IMR-90 (cell line): ENCODE results near the gene ATG5. TPM values are rescaled to one million over a fixed set of nuclear protein-coding genes. Genes with fewer than 3 reads are reported as not detected.

ENCODE experiments used
- ATAC-seq: fragments of 200-7000 bp; cut with Tn5 transposase; 2 replicates; pipeline ENCODE4 v1.9.1; 2020; ENCODE audit warnings: low read depth, mild to moderate bottlenecking, moderate library complexity
- BruUV-seq: library from RNA; stranded (reverse); fragments of 400-500 nt; replicated peaks from 2 replicates; lab custom pipeline; 2021; lab: Mats Ljungman, UMichigan
- CTCF ChIA-PET: fragments of 300-600 bp; formaldehyde crosslinking; extraction: SDS; loops from one replicate; lab custom pipeline; 2021; ENCODE audit warnings: antibody characterized with exemption; lab: Yijun Ruan, JAX
- POLR2A ChIA-PET: fragments of 300-600 bp; sonication (Branson Sonifier 250); formaldehyde crosslinking; loops from one replicate; lab custom pipeline; 2022; ENCODE audit warnings: antibody characterized with exemption; ENCODE audit not compliant: unreplicated experiment; lab: Charles Lee
- DNase-seq: peaks from one replicate; pipeline ENCODE4 v3.0.0; 2013
- H2AFZ ChIP-seq: replicated peaks from 2 replicates; pipeline ENCODE3; 2013; ENCODE audit warnings: low read length, mild to moderate bottlenecking; ENCODE audit not compliant: poor library complexity
- H2AK5ac ChIP-seq: 2 replicates; pipeline ENCODE4 v1.6.1; 2013; ENCODE audit warnings: low read depth, low read length, inconsistent platforms
- H2AK9ac ChIP-seq: replicated peaks from 2 replicates; pipeline ENCODE3; 2013; ENCODE audit warnings: mild to moderate bottlenecking, low read depth, low read length, moderate library complexity; ENCODE audit not compliant: poor library complexity
- H2BK120ac ChIP-seq: 2 replicates; pipeline ENCODE4 v1.6.1; 2013; ENCODE audit warnings: low read depth, low read length, inconsistent platforms
- H2BK15ac ChIP-seq: 3 replicates; pipeline ENCODE4 v1.6.1; 2013; ENCODE audit warnings: low read depth, low read length, inconsistent platforms
- H2BK20ac ChIP-seq: 2 replicates; pipeline ENCODE4 v1.6.1; 2013; ENCODE audit warnings: low read depth, mild to moderate bottlenecking, inconsistent platforms, low read length, moderate library complexity
- H2BK5ac ChIP-seq: 2 replicates; pipeline ENCODE4 v1.6.1; 2013; ENCODE audit warnings: mild to moderate bottlenecking, low read depth, low read length, inconsistent platforms; ENCODE audit not compliant: poor library complexity, severe bottlenecking
- H3K14ac ChIP-seq: replicated peaks from 2 replicates; pipeline ENCODE4 v1.6.1; 2013; ENCODE audit warnings: low read depth, low read length, inconsistent platforms
- H3K18ac ChIP-seq: 2 replicates; pipeline ENCODE4 v1.6.1; 2013; ENCODE audit warnings: low read depth, low read length, control low read depth
- H3K23ac ChIP-seq: 2 replicates; pipeline ENCODE4 v1.6.1; 2013; ENCODE audit warnings: low read depth, low read length, inconsistent platforms
- H3K27ac ChIP-seq: 2 replicates; pipeline ENCODE4 v1.5.1; 2013; ENCODE audit warnings: mild to moderate bottlenecking, control low read depth, low read length; ENCODE audit not compliant: insufficient read depth
- H3K27me3 ChIP-seq: 2 replicates; pipeline ENCODE4 v1.6.1; 2013; ENCODE audit warnings: low read length; ENCODE audit not compliant: control insufficient read depth, insufficient read depth
- H3K36me3 ChIP-seq: 2 replicates; pipeline ENCODE4 v1.6.1; 2013; ENCODE audit warnings: low read length, mixed read lengths; ENCODE audit not compliant: control insufficient read depth, insufficient read depth
- H3K4ac ChIP-seq: 2 replicates; pipeline ENCODE4 v1.6.1; 2013; ENCODE audit warnings: low read depth, low read length, inconsistent platforms
- H3K4me1 ChIP-seq: 2 replicates; pipeline ENCODE4 v1.6.1; 2013; ENCODE audit warnings: low read length, mixed read lengths; ENCODE audit not compliant: control insufficient read depth, insufficient read depth
- H3K4me2 ChIP-seq: 2 replicates; pipeline ENCODE4 v1.6.1; 2013; ENCODE audit warnings: low read depth, mild to moderate bottlenecking, control low read depth, low read length, moderate library complexity
- H3K4me3 ChIP-seq: 2 replicates; pipeline ENCODE4 v1.5.1; 2013; ENCODE audit warnings: low read depth, mild to moderate bottlenecking, control low read depth, low read length, moderate library complexity; ENCODE audit not compliant: insufficient read depth
- H3K56ac ChIP-seq: 2 replicates; pipeline ENCODE4 v1.6.1; 2013; ENCODE audit warnings: low read length, inconsistent platforms; ENCODE audit not compliant: insufficient read depth; ENCODE audit errors: extremely low read depth
- H3K79me1 ChIP-seq, 2 experiments: 2 replicates each; pipeline ENCODE4 v1.6.1; 2013; ENCODE audit warnings: low read length in 2 of 2, inconsistent platforms in 1 of 2, low read depth in 1 of 2
- H3K9ac ChIP-seq: 2 replicates; pipeline ENCODE4 v1.6.1; 2013; ENCODE audit warnings: low read depth, low read length, control low read depth
- H3K9me1 ChIP-seq: 2 replicates; pipeline ENCODE4 v1.6.1; 2013; ENCODE audit warnings: low read length, inconsistent platforms; ENCODE audit not compliant: insufficient read depth
- H3K9me3 ChIP-seq: 2 replicates; pipeline ENCODE4 v1.6.1; 2013; ENCODE audit warnings: low read length; ENCODE audit not compliant: control insufficient read depth, insufficient read depth
- H4K20me1 ChIP-seq: 2 replicates; pipeline ENCODE4 v1.6.1; 2013; ENCODE audit warnings: low read length, inconsistent platforms; ENCODE audit not compliant: insufficient read depth
- H4K5ac ChIP-seq: 2 replicates; pipeline ENCODE4 v1.6.1; 2013; ENCODE audit warnings: mild to moderate bottlenecking, low read depth, low read length, control low read depth
- H4K8ac ChIP-seq, 2 experiments: 2 replicates each; pipeline ENCODE4 v1.6.1; 2013; ENCODE audit warnings: low read depth in 2 of 2, low read length in 2 of 2, control low read depth in 1 of 2, inconsistent platforms in 1 of 2
- H4K91ac ChIP-seq: 2 replicates; pipeline ENCODE4 v1.6.1; 2013; ENCODE audit warnings: low read depth, low read length, inconsistent platforms; ENCODE audit not compliant: insufficient read depth
- CEBPB ChIP-seq: IDR thresholded peaks from 2 replicates; pipeline ENCODE4 v1.6.1; 2012; ENCODE audit warnings: low read depth, low read length, improper control_type of control experiment
- MAFK ChIP-seq: IDR thresholded peaks from 2 replicates; pipeline ENCODE4 v1.6.1; 2012; ENCODE audit warnings: low read depth, low read length, improper control_type of control experiment
- NFE2L2 ChIP-seq: fragments of 150-350 bp; IDR thresholded peaks from 2 replicates; pipeline ENCODE4 v1.6.1; 2016; ENCODE audit warnings: low read depth, mild to moderate bottlenecking, low read length
- POLR2A ChIP-seq: IDR thresholded peaks from 2 replicates; pipeline ENCODE4 v1.6.1; 2012; ENCODE audit warnings: mild to moderate bottlenecking, low read depth, low read length
- RAD21 ChIP-seq: IDR thresholded peaks from 2 replicates; pipeline ENCODE4 v1.6.1; 2012; ENCODE audit warnings: low read length, improper control_type of control experiment
- RFX5 ChIP-seq: IDR thresholded peaks from 2 replicates; pipeline ENCODE4 v1.8.0; 2012; ENCODE audit warnings: low read depth, mild to moderate bottlenecking, low read length, moderate library complexity
- WGBS, 2 experiments: methylation state at CpG; one replicate each; pipeline versions ENCODE4 v1.1.5 to v1.1.7; 2013; ENCODE audit warnings: missing lambda C conversion rate in 2 of 2; ENCODE audit not compliant: insufficient read length in 1 of 2; ENCODE audit errors: extremely low coverage in 2 of 2; 5-methylcytosine and 5-hydroxymethylcytosine counted together
- dilution Hi-C: fragments of 300-500 bp; cut with HindIII; formaldehyde crosslinking; loops from one replicate; pipeline ENCODE4 v1.14.3; 2018; ENCODE audit warnings: low sequenced_read_pairs; ENCODE audit not compliant: unreplicated experiment
- in situ Hi-C: fragments of 300-500 bp; cut with MboI; formaldehyde crosslinking; loops from 3 replicates; pipeline ENCODE4 v1.14.3; 2019; ENCODE audit warnings: low sequenced_read_pairs, inconsistent platforms, mixed read lengths
- intact Hi-C: fragments of 100-400 bp; cut with micrococcal nuclease; formaldehyde crosslinking; loops from 2 replicates; pipeline ENCODE4 v1.10.0; 2022
- polyA plus RNA-seq, 3 experiments: library from polyadenylated mRNA; depleted of rRNA; stranded (reverse); fragments of >200 nt; gene quantifications; 2 replicates each; pipeline ENCODE4 v1.2.3, GENCODE V29; 2012; ENCODE audit warnings: low replicate concordance in 1 of 3
- total RNA-seq: library from RNA; depleted of rRNA; stranded (reverse); fragments of >200 nt; gene quantifications from 2 replicates; pipeline ENCODE4 v1.2.3, GENCODE V29; 2012

The ATG5 gene
- total and polyA plus RNA-seq, 2 of the 4 experiments (the other 2 are of a cell fraction), result 13.5 to 28.0 TPM

DNA sequence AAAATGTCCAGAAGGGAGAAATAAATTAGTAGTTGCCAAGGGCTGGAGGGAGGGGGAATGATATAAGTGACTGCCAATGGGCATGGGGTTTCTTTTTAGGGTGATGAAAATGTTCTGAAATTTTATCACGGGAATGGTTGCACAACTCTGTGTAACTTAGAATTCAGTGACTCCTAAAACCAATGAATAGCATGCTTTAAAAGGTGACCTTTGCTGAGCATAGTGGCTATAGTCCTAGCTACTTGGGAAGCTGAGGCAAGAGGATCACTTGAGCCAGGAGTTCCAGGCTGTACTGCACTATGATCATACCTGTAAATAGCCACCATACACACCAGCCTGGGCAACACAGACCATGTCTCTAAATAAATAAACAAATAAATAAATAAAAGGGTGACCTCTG lies 109.0 kb downstream of the ATG5 start:
- Histone ChIP-seq H4K20me1 (no peaks in the 10 kb centered on the region), H3K14ac (no peak overlapping the region; the same call in 1 of the 2 replicates), H3K4ac (0 out of 2 replicates have a peak overlapping the region, but pooled peaks have one; percentile 6), H3K4me2 (no peak overlapping the region), H4K5ac (no peak overlapping the region), H3K27ac (no peak overlapping the region), H3K23ac (no peak overlapping the region; the same call in 1 of the 2 replicates), H3K9ac (no peak overlapping the region), H2BK5ac (no peak overlapping the region), H4K8ac (no peak overlapping the region), H3K36me3 (no peaks in the 10 kb centered on the region), H3K27me3 (no peaks in the 10 kb centered on the region), H3K9me1 (no peaks in the 10 kb centered on the region; the same call in 1 of the 2 replicates), H2AFZ (no peak overlapping the region), H2BK120ac (no peak overlapping the region), H2BK20ac (no peak overlapping the region), H2AK5ac (no peak overlapping the region; the same call in 1 of the 2 replicates), H3K56ac (0 out of 2 replicates have a peak overlapping the region, but pooled peaks have one; percentile 6), H3K9me3 (no peaks in the 10 kb centered on the region), H2AK9ac (no peak overlapping the region), H3K79me1 (peaks cover 8 to 16% of the 10 kb centered on the region in 2 experiments), H4K91ac (no peak overlapping the region), H3K4me3 (no peak overlapping the region), H2BK15ac (no peak overlapping the region), H3K18ac (no peak overlapping the region), H3K4me1 (peaks cover 2% of the 10 kb centered on the region; the same call in 1 of the 2 replicates)
- DNase-seq (no peak), ATAC-seq (no peak)
- in situ Hi-C loops, result no loop called here
- POLR2A ChIA-PET, result no interaction called here
- dilution Hi-C loops, result no loop called here
- no TSS peak for BruUV-seq
- no CpG with 5 or more reads among the region's 1 CpG for WGBS, 2 experiments
- CTCF ChIA-PET, result no interaction called here
- TF ChIP-seq MAFK, result no peak
- TF ChIP-seq CEBPB, result peak; percentile 18; the same call in 1 of the 2 replicates
- TF ChIP-seq RFX5, result no peak
- TF ChIP-seq POLR2A, result no peak
- no peak for TF ChIP-seq NFE2L2
- TF ChIP-seq RAD21, result no peak
- intact Hi-C loops, result no loop called here
